ENCODE data around the gene SP9.

GRCh38 chr2:174342686-174343342 lies 8.1 kb downstream of the SP9 start:
- TF ChIP-seq POLR2A (IDR thresholded peaks at IDR 0.05; ENCODE audit: low read depth, low read length) (no peak), TAF1 (IDR thresholded peaks at IDR 0.05; ENCODE audit: borderline replicate concordance, low read depth, low read length) (no peak), POLR2AphosphoS5 (IDR thresholded peaks at IDR 0.05; ENCODE audit: low read depth, low read length) (no peak)

Data from GM12892 (cell line).